Activated naive CD4-positive, alpha-beta T cell treated with anti-CD3 and anti-CD28 coated beads, Interleukin-2, amount 50 U/mL, for 72 hours (primary cell): ENCODE results near the gene FOXN4. TPM values are rescaled to one million over a fixed set of nuclear protein-coding genes. Genes with fewer than 3 reads are reported as not detected.
"Not testable (repeated sequence)": the region's sequence is repeated elsewhere in the genome, so short reads cannot be mapped to it uniquely, and the experiment has no call there.

Experiments used
- ATAC-seq, 2 donors: fragments of 150-1000 bp; cut with Tn5 transposase; 2 replicates each; pipeline ENCODE4 v1.10.0; 2021; ENCODE audit warnings: mild to moderate bottlenecking in 2 of 2, moderate library complexity in 2 of 2
- DNase-seq, 2 donors: peaks; one replicate each; pipeline ENCODE4 v3.0.0; 2021 to 2022; ENCODE audit warnings: low spot score in 2 of 2
- H3K27ac Mint-ChIP-seq, 2 donors: one replicate each; pipeline ENCODE4 v1.8.0; 2022; ENCODE audit warnings: mild to moderate bottlenecking in 2 of 2, mixed read lengths in 2 of 2
- H3K36me3 Mint-ChIP-seq, 2 donors: one replicate each; pipeline ENCODE4 v1.8.0; 2022; ENCODE audit warnings: mixed read lengths in 2 of 2
- H3K9me3 Mint-ChIP-seq, 2 donors: one replicate each; pipeline ENCODE4 v1.8.0; 2022; ENCODE audit warnings: mixed read lengths in 2 of 2
- total RNA-seq, 2 donors: library from RNA; stranded (reverse); gene quantifications; one replicate each; pipeline ENCODE4 v1.2.3, GENCODE V29; 2022

FOXN4 gene
- total RNA-seq, 2 donors from 2014 or later: not detected

GRCh38 chr12:109321294-109321693 lies 12.2 kb upstream of the FOXN4 start:
- not testable (repeated sequence) for H3K9me3 Mint-ChIP-seq, H3K27ac Mint-ChIP-seq, ATAC-seq, H3K36me3 Mint-ChIP-seq, DNase-seq

DNA sequence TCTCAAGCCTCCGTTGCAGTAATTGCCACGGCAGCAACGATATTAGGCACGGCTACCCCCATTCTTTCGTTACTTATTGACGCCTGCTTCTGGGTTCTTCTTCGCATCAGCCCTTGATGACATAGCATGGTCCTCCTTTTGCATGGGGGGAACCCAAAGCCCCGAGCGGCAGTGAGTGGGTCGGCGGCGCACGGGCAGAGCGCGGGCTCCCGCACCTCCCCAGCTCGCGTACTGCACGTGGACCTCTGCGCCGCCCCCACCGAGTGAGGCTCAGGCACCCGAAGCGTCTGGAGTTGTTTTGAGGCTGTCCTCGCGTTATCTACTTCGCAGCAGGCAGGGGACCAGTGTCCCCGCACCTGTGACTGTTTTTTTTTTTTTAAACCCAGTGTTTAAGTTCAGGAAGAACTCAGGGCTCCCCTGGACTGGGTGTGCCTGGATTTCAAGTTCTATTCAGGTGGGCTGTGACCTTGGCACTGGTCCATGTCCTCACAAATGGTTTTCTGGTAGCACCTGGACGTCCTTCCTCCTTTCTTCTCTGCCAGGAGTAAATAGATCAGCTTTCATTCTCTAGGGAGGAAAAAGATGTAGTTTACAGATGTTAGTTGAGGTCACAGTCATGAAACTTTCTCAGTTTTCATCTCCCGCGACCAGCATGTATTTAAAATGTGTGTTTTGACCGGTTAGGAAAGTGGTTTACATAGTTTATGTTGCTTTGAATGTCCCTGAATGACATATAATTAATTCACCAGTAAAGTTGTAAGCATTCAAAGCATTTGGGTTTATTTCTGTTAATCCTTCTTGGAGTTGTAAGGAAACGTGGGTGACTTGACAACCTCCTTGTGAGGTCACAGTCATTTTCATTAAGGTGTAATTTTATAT lies 1.4 kb upstream of the FOXN4 start:
- Mint-ChIP-seq H3K36me3 (peaks cover 6 to 8% of the 10 kb centered on the region in 2 donors), H3K9me3 (no peaks in the 10 kb centered on the region), H3K27ac (no peak overlapping the region)
- DNase-seq (no peak), ATAC-seq (peak in 1 of 2 donors; percentile 62)

DNA sequence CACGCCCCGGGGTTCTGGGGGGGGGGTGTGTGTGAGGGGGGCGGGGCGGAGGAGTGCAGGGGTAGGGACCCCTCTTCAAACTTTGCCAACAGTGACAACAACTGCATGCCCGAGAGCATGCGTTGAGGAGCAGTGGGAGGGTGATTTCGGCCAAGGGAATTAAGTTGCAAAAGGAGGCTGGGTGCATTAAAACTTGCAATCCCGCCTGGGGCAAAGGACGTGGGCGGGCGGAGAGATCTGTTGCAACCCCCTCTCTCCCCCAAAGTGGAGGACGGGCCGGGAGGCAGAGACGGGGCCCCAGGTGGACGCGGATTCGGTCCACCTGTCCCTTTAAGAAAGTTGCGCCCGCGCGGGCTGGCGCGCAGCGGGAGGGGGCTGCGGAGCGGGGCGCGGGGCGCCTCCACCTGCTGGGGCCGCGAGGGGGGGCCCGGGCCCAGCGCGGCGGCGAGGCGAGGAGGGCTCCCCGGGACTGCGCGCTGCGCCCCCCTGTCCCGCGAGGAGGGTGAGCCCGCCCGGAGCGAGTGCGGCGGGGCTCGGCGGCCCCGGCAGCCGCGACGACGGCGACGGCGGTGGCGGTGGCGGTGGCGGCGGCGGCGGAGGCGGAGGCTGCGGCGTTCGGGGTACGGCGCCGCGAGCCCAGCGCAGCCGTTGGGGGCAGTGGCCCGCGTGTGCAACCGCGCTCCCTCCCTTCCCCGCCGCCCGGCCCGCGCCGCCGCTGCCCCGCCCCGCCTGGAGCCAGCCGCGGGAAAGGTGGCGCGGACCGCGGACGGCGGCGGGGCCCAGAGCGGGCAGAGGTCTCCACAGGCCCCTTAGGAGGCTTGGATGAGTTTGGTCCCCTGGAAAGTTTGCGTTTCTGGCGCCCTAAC lies 530 bp upstream of the FOXN4 start:
- ATAC-seq (peak; percentile 29 to 66), DNase-seq (no peak)
- Mint-ChIP-seq H3K9me3 (no peaks in the 10 kb centered on the region), H3K27ac (no peak overlapping the region), H3K36me3 (peaks cover 6 to 8% of the 10 kb centered on the region in 2 donors)

- no peaks in the 10 kb centered on the region for H3K9me3 Mint-ChIP-seq
Observed at GRCh38 chr12:109307051-109307450, 2.0 kb downstream of the FOXN4 start.

DNA sequence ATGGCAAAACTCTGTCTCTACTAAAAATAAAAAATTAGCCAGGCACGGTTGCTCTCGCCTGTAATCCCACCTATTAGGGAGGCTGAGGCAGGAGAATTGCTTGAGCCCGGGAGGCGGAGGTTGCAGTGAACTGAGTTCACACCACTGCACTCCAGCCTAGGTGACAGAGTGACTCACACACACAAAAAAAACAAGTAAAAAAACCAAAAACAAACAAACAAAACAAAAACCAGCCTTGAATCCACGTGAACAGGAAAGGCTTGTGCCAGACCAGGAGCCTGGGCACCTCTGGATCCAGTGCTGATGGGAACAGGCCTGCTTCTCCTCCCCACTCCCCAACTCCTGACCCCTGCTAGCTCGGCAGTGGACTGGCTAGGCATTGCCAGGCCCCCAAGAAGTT lies 3.5 kb downstream of the FOXN4 start:
- Mint-ChIP-seq H3K9me3 (no peaks in the 10 kb centered on the region), H3K36me3 (peaks cover 3 to 4% of the 10 kb centered on the region in 2 donors), H3K27ac (no peak overlapping the region)
- DNase-seq (no peak), ATAC-seq (no peak)

More at GRCh38 chr12:109307051-109307450, 2.0 kb downstream of the FOXN4 start:
- DNase-seq: no peak
- Mint-ChIP-seq H3K27ac (no peak overlapping the region), H3K36me3 (peaks cover 6 to 8% of the 10 kb centered on the region in 2 donors)
- ATAC-seq: no peak

DNA sequence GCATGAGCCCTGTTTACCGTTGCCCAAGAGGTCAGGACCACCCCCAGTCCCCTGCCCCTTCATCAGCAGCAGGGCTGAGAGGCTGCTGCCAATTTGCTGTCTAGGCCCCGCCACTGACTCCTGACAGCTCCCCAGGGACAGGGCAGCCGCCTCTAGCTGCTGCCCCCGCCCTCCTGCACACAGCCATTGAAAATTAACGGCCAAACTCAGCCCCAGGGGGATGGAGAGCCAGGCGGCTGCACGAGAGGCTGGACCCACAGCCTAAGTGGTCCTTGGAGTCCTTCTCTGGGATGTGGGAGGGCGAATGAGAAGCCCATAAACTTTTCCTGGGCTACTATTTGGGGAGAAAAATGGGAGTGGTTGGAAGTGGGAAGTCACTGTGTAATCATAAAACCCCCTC lies 4.6 kb downstream of the FOXN4 start:
- DNase-seq (no peak), ATAC-seq (no peak)
- H3K27ac Mint-ChIP-seq: no peak overlapping the region
- H3K36me3 Mint-ChIP-seq: no peaks in the 10 kb centered on the region
- H3K9me3 Mint-ChIP-seq: no peaks in the 10 kb centered on the region

GRCh38 chr12:109302770-109303169 lies 6.3 kb downstream of the FOXN4 start:
- DNase-seq: no peak
- no peak overlapping the region for H3K27ac Mint-ChIP-seq
- no peaks in the 10 kb centered on the region for H3K36me3 Mint-ChIP-seq
- no peak for ATAC-seq
- no peaks in the 10 kb centered on the region for H3K9me3 Mint-ChIP-seq

DNA sequence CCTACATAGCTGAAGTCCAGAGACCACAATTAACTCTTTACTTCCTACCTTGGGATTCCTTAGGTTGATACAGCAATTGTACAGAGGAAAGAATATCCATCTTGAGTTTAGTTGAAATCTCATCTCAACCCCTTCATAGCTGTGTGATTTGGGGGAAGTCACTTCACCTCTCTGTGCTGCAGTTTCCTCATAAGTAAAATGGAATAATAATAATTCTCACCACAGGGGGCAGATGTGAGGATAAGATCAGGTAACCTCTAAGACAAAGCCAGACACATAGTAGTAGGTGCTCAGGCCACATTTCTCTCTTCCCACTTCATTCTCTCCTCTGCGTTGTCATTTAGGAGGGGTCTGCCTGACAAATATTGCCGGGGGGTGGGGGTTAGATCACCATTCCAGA lies 6.7 kb downstream of the FOXN4 start:
- no peak for ATAC-seq
- no peaks in the 10 kb centered on the region for H3K9me3 Mint-ChIP-seq
- DNase-seq: no peak
- H3K36me3 Mint-ChIP-seq: no peaks in the 10 kb centered on the region
- H3K27ac Mint-ChIP-seq: no peak overlapping the region

DNA sequence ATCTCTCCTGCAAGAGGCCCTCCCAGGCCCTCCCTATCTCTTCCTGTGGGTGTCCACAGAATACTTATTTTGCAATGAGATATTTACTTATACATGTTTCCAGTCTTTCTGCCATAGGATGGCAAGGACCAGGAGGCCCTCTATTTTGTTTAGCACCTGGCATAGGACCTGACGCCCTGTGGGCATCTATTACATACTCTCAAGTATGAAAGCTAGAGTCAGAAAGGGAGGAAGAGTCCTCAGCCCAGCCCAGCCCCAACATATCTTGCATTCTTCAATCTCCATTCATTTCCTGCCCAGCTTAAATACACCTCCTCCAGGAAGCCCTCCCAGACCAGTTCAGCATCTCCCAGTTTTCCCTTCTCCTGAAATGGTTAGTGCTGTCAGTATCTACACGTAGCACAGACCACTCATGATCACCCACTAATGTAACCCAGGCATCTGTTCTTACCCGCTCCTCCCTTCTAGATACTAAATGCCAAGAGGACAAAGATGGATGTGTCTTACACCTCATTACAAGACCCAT lies 7.4 kb downstream of the FOXN4 start:
- ATAC-seq (no peak), DNase-seq (no peak)
- no peaks in the 10 kb centered on the region for H3K9me3 Mint-ChIP-seq
- no peaks in the 10 kb centered on the region for H3K36me3 Mint-ChIP-seq
- no peak overlapping the region for H3K27ac Mint-ChIP-seq

GRCh38 chr12:109299849-109300248 lies 9.2 kb downstream of the FOXN4 start:
- H3K9me3 Mint-ChIP-seq: no peaks in the 10 kb centered on the region
- no peak for ATAC-seq
- no peak for DNase-seq
- H3K36me3 Mint-ChIP-seq: no peaks in the 10 kb centered on the region
- no peak overlapping the region for H3K27ac Mint-ChIP-seq

DNA sequence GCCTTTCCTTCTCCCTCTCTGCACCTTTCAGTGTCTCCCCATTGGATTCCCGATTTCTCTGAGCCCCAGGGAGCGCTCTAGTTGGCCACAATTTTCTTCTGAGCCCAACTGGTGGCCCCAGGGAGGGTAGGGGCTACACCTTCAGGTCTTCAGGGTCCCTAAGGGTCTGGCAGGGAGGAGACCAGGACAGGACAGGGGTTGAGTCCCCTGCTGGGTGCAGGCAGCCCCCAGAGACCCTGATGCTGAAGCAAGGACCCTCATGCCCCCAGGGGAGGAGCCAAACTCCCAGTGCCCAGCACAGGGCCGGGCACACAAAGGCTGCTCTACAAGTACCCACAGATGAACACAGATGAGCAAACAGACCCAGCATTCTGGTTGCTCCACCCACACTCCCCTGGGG lies 12.7 kb downstream of the FOXN4 start:
- no peak overlapping the region for H3K27ac Mint-ChIP-seq
- H3K9me3 Mint-ChIP-seq: no peaks in the 10 kb centered on the region
- DNase-seq (no peak), ATAC-seq (no peak)
- H3K36me3 Mint-ChIP-seq: no peaks in the 10 kb centered on the region

- DNase-seq (no peak), ATAC-seq (no peak)
- H3K27ac Mint-ChIP-seq: no peak overlapping the region
- no peaks in the 10 kb centered on the region for H3K9me3 Mint-ChIP-seq
- H3K36me3 Mint-ChIP-seq: no peaks in the 10 kb centered on the region
Observed at GRCh38 chr12:109295764-109296425, 13.2 kb downstream of the FOXN4 start.

- Mint-ChIP-seq H3K9me3 (no peaks in the 10 kb centered on the region), H3K27ac (no peak overlapping the region), H3K36me3 (no peaks in the 10 kb centered on the region)
- ATAC-seq (no peak), DNase-seq (no peak)
Observed at GRCh38 chr12:109294286-109294796, 14.7 kb downstream of the FOXN4 start.

DNA sequence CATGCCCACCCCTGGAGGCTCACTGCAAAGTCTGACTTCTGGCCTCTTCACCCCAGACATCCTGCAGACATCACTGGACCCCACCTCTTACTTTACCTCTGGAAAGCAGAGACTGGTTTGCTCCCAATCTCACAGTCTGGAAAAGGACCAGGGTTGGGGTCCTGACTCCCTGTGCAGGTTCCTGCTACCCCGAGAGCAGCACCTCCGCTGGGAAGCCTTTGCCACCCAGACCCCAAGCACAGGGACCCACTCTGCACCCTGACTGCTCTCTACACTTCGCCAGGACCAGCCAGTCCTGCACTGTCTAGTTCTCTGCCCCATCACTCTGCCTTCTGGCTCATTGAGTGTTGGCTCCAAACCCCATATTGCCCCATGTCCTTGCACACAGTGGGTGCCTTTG lies 16.0 kb downstream of the FOXN4 start:
- DNase-seq: no peak

DNA sequence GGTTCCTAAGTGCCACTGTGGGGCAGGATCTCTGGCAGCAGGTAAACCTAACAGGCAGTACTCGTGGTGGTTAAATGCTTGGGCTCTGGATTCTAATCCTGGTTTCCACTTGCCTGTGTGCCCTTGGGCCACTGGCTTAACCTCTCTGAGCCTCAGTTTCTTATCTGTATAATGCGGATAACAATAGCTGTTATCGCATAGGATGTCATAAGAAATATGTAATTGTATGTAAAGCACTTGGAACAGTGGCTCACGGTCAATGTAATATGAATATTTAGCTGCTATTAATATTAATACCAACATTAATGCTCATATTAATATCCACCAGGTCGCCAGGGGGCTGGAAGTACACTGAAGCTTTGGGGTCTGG lies 16.8 kb downstream of the FOXN4 start:
- H3K36me3 Mint-ChIP-seq: no peaks in the 10 kb centered on the region
- no peak for ATAC-seq
- no peaks in the 10 kb centered on the region for H3K9me3 Mint-ChIP-seq

More for the DNA sequence above, 16.0 kb downstream of the FOXN4 start:
- Mint-ChIP-seq H3K9me3 (no peaks in the 10 kb centered on the region), H3K27ac (no peak overlapping the region), H3K36me3 (no peaks in the 10 kb centered on the region)
- ATAC-seq: no peak

GRCh38 chr12:109291521-109292341 lies 17.4 kb downstream of the FOXN4 start:
- Mint-ChIP-seq H3K36me3 (no peaks in the 10 kb centered on the region), H3K9me3 (no peaks in the 10 kb centered on the region), H3K27ac (no peak overlapping the region)
- DNase-seq: no peak
- ATAC-seq: peak in 1 of 2 donors; percentile 20

More for the DNA sequence above, 16.8 kb downstream of the FOXN4 start:
- H3K27ac Mint-ChIP-seq: no peak overlapping the region
- no peak for DNase-seq
